ENCODE data around the gene CMTR1.

Gene CMTR1

GRCh38 chr6:37522836-37523235 lies 89.8 kb downstream of the CMTR1 start:
- ATAC-seq (ENCODE audit: low read depth) (no peak), DNase-seq (ENCODE audit: low spot score) (no peak)
- no peaks in the 10 kb centered on the region for H3K9me3 ChIP-seq (ENCODE audit: severe bottlenecking)
- TF ChIP-seq, protein P1, sequence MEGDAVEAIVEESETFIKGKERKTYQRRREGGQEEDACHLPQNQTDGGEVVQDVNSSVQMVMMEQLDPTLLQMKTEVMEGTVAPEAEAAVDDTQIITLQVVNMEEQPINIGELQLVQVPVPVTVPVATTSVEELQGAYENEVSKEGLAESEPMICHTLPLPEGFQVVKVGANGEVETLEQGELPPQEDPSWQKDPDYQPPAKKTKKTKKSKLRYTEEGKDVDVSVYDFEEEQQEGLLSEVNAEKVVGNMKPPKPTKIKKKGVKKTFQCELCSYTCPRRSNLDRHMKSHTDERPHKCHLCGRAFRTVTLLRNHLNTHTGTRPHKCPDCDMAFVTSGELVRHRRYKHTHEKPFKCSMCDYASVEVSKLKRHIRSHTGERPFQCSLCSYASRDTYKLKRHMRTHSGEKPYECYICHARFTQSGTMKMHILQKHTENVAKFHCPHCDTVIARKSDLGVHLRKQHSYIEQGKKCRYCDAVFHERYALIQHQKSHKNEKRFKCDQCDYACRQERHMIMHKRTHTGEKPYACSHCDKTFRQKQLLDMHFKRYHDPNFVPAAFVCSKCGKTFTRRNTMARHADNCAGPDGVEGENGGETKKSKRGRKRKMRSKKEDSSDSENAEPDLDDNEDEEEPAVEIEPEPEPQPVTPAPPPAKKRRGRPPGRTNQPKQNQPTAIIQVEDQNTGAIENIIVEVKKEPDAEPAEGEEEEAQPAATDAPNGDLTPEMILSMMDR (IDR thresholded peaks at IDR 0.05; ENCODE audit: poor library complexity, severe bottlenecking), result no peak
- peaks cover 4% of the 10 kb centered on the region for H3K4me1 ChIP-seq (ENCODE audit: insufficient read depth, poor library complexity, severe bottlenecking)
- H3K4me3 ChIP-seq (ENCODE audit: severe bottlenecking), result no peak overlapping the region
- no peaks in the 10 kb centered on the region for H3K27me3 ChIP-seq (ENCODE audit: insufficient read depth, poor library complexity, severe bottlenecking)
- no peak overlapping the region for H3K27ac ChIP-seq (ENCODE audit: poor library complexity, severe bottlenecking)
- H3K36me3 ChIP-seq (ENCODE audit: low read depth), result no peaks in the 10 kb centered on the region

DNA sequence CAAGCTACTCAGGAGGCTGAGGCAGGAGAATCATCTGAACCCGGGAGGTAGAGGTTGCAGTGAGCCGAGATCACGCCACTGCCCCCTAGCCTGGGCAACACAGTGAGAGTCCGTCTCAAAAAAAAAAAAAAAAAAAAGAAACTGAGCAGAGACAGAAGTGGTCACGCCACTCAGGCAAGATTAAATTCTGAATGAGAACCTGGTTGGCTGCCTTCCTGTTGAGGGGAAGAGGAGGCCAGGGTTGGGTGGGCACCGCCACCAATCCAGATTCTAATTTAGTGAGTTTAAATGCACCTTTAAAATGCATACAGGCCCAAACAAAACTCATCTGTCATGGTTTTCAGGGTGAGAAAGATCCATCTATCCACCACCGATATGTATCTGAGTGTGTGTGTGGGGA lies 90.4 kb downstream of the CMTR1 start:
- DNase-seq (ENCODE audit: low spot score) (no peak), ATAC-seq (ENCODE audit: low read depth) (no peak)
- Histone ChIP-seq H3K4me1 (ENCODE audit: insufficient read depth, poor library complexity, severe bottlenecking) (peaks cover 4% of the 10 kb centered on the region), H3K27me3 (ENCODE audit: insufficient read depth, poor library complexity, severe bottlenecking) (no peaks in the 10 kb centered on the region), H3K27ac (ENCODE audit: poor library complexity, severe bottlenecking) (peak overlapping the region; percentile 21), H3K4me3 (ENCODE audit: severe bottlenecking) (no peak overlapping the region), H3K9me3 (ENCODE audit: severe bottlenecking) (no peaks in the 10 kb centered on the region), H3K36me3 (ENCODE audit: low read depth) (no peaks in the 10 kb centered on the region)
- TF ChIP-seq, protein P1 (IDR thresholded peaks at IDR 0.05; ENCODE audit: poor library complexity, severe bottlenecking), result no peak

- H3K4me1 ChIP-seq (ENCODE audit: insufficient read depth, poor library complexity, severe bottlenecking), result peaks cover 4% of the 10 kb centered on the region
- peak overlapping the region; percentile 21 for H3K27ac ChIP-seq (ENCODE audit: poor library complexity, severe bottlenecking)
- ATAC-seq (ENCODE audit: low read depth) (peak; percentile 57), DNase-seq (ENCODE audit: low spot score) (no peak)
- TF ChIP-seq, protein P1 (IDR thresholded peaks at IDR 0.05; ENCODE audit: poor library complexity, severe bottlenecking), result no peak
- no peaks in the 10 kb centered on the region for H3K36me3 ChIP-seq (ENCODE audit: low read depth)
- no peaks in the 10 kb centered on the region for H3K9me3 ChIP-seq (ENCODE audit: severe bottlenecking)
- H3K4me3 ChIP-seq (ENCODE audit: severe bottlenecking), result no peak overlapping the region
- no peaks in the 10 kb centered on the region for H3K27me3 ChIP-seq (ENCODE audit: insufficient read depth, poor library complexity, severe bottlenecking)
These were observed 91.3 kb downstream of the CMTR1 start for GRCh38 chr6:37524025-37524969.

DNA sequence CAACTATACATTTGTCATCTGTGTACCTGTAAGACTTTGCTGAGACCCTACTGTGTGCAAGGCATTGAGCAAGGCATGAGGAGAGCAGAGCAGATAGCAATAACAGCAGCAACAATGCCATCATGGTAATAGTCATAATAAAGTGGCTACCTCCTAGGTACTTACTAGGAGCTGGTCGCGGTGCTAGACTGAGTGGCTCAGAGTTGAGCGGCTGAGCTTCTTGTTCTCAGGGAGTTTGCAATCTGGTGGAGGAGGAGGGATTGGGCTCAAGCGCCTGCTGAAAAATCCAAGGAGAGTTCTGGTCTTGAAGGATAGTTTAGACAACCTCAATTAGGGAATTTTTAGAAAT lies 91.9 kb downstream of the CMTR1 start:
- TF ChIP-seq, protein P1 (IDR thresholded peaks at IDR 0.05; ENCODE audit: poor library complexity, severe bottlenecking), result no peak
- Histone ChIP-seq H3K27ac (ENCODE audit: poor library complexity, severe bottlenecking) (no peak overlapping the region), H3K36me3 (ENCODE audit: low read depth) (no peaks in the 10 kb centered on the region), H3K9me3 (ENCODE audit: severe bottlenecking) (no peaks in the 10 kb centered on the region), H3K4me3 (ENCODE audit: severe bottlenecking) (no peak overlapping the region), H3K4me1 (ENCODE audit: insufficient read depth, poor library complexity, severe bottlenecking) (peaks cover 4% of the 10 kb centered on the region), H3K27me3 (ENCODE audit: insufficient read depth, poor library complexity, severe bottlenecking) (no peaks in the 10 kb centered on the region)
- DNase-seq (ENCODE audit: low spot score) (no peak), ATAC-seq (ENCODE audit: low read depth) (no peak)
